NCI-H2171 (cell line): ENCODE measurements around the gene KIAA0825.

Source experiments
- DNase-seq: peaks from one replicate; lab custom pipeline; 2025; lab: John Stamatoyannopoulos, UW

The KIAA0825 gene

GRCh38 chr5:94503677-94504076 is 114.7 kb downstream of the KIAA0825 start:
- DNase-seq, result no peak

- DNase-seq, result no peak
Observed at GRCh38 chr5:94501365-94501764, 117.0 kb downstream of the KIAA0825 start.

GRCh38 chr5:94499806-94500205 is 118.6 kb downstream of the KIAA0825 start:
- no peak for DNase-seq

- DNase-seq, result no peak
Observed at GRCh38 chr5:94498199-94498598, 120.2 kb downstream of the KIAA0825 start.

GRCh38 chr5:94485067-94485466 is 133.3 kb downstream of the KIAA0825 start:
- no peak for DNase-seq

GRCh38 chr5:94481059-94481458 is 137.3 kb downstream of the KIAA0825 start:
- DNase-seq, result no peak

GRCh38 chr5:94480486-94480885 is 137.9 kb downstream of the KIAA0825 start:
- DNase-seq, result no peak

GRCh38 chr5:94473936-94474335 is 144.5 kb downstream of the KIAA0825 start:
- DNase-seq, result no peak

- DNase-seq, result no peak
Observed at GRCh38 chr5:94471521-94471920, 146.9 kb downstream of the KIAA0825 start.

GRCh38 chr5:94470802-94471201 is 147.6 kb downstream of the KIAA0825 start:
- DNase-seq, result no peak

- no peak for DNase-seq
Observed at GRCh38 chr5:94469894-94470329, 148.5 kb downstream of the KIAA0825 start.

GRCh38 chr5:94467954-94468930 is 150.2 kb downstream of the KIAA0825 start:
- DNase-seq, result no peak

- DNase-seq, result no peak
Observed at GRCh38 chr5:94467346-94467953, 151.0 kb downstream of the KIAA0825 start.

- no peak for DNase-seq
Observed at GRCh38 chr5:94463739-94464138, 154.7 kb downstream of the KIAA0825 start.

- DNase-seq, result no peak
Observed at GRCh38 chr5:94461131-94461530, 157.3 kb downstream of the KIAA0825 start.

- no peak for DNase-seq
Observed at GRCh38 chr5:94459915-94460314, 158.5 kb downstream of the KIAA0825 start.

GRCh38 chr5:94457788-94458187 is 160.6 kb downstream of the KIAA0825 start:
- DNase-seq, result no peak

- no peak for DNase-seq
Observed at GRCh38 chr5:94445726-94446125, 172.7 kb downstream of the KIAA0825 start.

- DNase-seq, result no peak
Observed at GRCh38 chr5:94442991-94443390, 175.4 kb downstream of the KIAA0825 start.

- no peak for DNase-seq
Observed at GRCh38 chr5:94442076-94442475, 176.3 kb downstream of the KIAA0825 start.

GRCh38 chr5:94440015-94440414 is 178.4 kb downstream of the KIAA0825 start:
- DNase-seq, result no peak

- no peak for DNase-seq
Observed at GRCh38 chr5:94433397-94434163, 184.8 kb downstream of the KIAA0825 start.
